Islet of Langerhans (tissue), 1 donor: ENCODE measurements around the gene TEX26.

ENCODE experiments used
- FAIRE-seq: peaks from one replicate; lab custom pipeline; 2011; peaks lifted over from hg19 to GRCh38; lab: Jason Lieb, UNC

The TEX26 gene

GRCh38 chr13:31014456-31014855 lies 82.0 kb downstream of the TEX26 start:
- FAIRE-seq = no peak

GRCh38 chr13:31015199-31015598 lies 82.7 kb downstream of the TEX26 start:
- no peak for FAIRE-seq

- FAIRE-seq = no peak
Observed at GRCh38 chr13:31016342-31017325, 84.2 kb downstream of the TEX26 start.

GRCh38 chr13:31018511-31018910 lies 86.1 kb downstream of the TEX26 start:
- FAIRE-seq = no peak

- FAIRE-seq = no peak
Observed at GRCh38 chr13:31020996-31021395, 88.5 kb downstream of the TEX26 start.

- no peak for FAIRE-seq
Observed at GRCh38 chr13:31022288-31022895, 89.9 kb downstream of the TEX26 start.

- FAIRE-seq = no peak
Observed at GRCh38 chr13:31022928-31023530, 90.6 kb downstream of the TEX26 start.
